HAP-1 (cell line): Measurements from ENCODE around the gene CPNE6.
A peak's percentile ranks its signal among the peaks of the same experiment; 100 is the strongest.

ENCODE experiments used
- DNase-seq, 2 experiments: peaks; one replicate each; pipeline ENCODE4 v3.0.0-alpha.2; 2016 to 2020; ENCODE audit warnings: low spot score in 2 of 2
- H3K27me3 ChIP-seq: fragments of 250-450 bp; sonication (Bioruptor Pico); 2 replicates; pipeline ENCODE4 v1.5.1; 2020; ENCODE audit warnings: low read depth, mild to moderate bottlenecking, moderate library complexity
- H3K36me3 ChIP-seq: fragments of 250-450 bp; sonication (Bioruptor Pico); replicated peaks from 2 replicates; pipeline ENCODE4 v1.5.1; 2020; ENCODE audit warnings: mild to moderate bottlenecking
- H3K4me1 ChIP-seq: fragments of 250-450 bp; sonication (Bioruptor Pico); 2 replicates; pipeline ENCODE4 v1.5.1; 2020; ENCODE audit warnings: mild to moderate bottlenecking
- H3K4me3 ChIP-seq: fragments of 250-450 bp; sonication (Bioruptor Pico); 2 replicates; pipeline ENCODE4 v1.5.1; 2020; ENCODE audit warnings: mild to moderate bottlenecking, moderate library complexity
- H3K9me3 ChIP-seq: fragments of 250-450 bp; sonication (Bioruptor Pico); 2 replicates; pipeline ENCODE4 v1.5.1; 2020; ENCODE audit warnings: mild to moderate bottlenecking, moderate library complexity
- in situ Hi-C: fragments of 300-500 bp; cut with MboI; formaldehyde crosslinking; loops from 3 replicates; pipeline ENCODE4 v1.14.3; 2020; ENCODE audit warnings: low sequenced_read_pairs, inconsistent platforms, mixed read lengths

CPNE6 gene

GRCh38 chr14:24093207-24093900 is 22.0 kb downstream of the CPNE6 start:
- Histone ChIP-seq H3K4me3 (peak overlapping the region; percentile 97), H3K9me3 (no peaks in the 10 kb centered on the region), H3K36me3 (peaks cover 14% of the 10 kb centered on the region), H3K27me3 (no peaks in the 10 kb centered on the region), H3K4me1 (peaks cover 11% of the 10 kb centered on the region)
- in situ Hi-C loops = loop anchor here (10.0 kb wide), 1 partner anchor 79 kb away; no protein-coding TSS in a partner anchor
- DNase-seq = no peak

- no peaks in the 10 kb centered on the region for H3K9me3 ChIP-seq
- peaks cover 11% of the 10 kb centered on the region for H3K4me1 ChIP-seq
- H3K4me3 ChIP-seq = peak within 1 kb of the TSS; percentile 97
- H3K36me3 ChIP-seq = peaks cover 22% of the 10 kb centered on the region
- DNase-seq = peak; percentile 92 to 98
- H3K27me3 ChIP-seq = no peaks in the 10 kb centered on the region
- in situ Hi-C loops = loop anchor here (10.0 kb wide), 1 partner anchor 79 kb away; no protein-coding TSS in a partner anchor
Observed at GRCh38 chr14:24093901-24094840, 22.8 kb downstream of the CPNE6 start, which contains the start of gene PCK2. TSS of gene PCK2 (plus strand) at chr14:24094311. CDS start at chr14:24094406, 95 bp downstream.

GRCh38 chr14:24094841-24095270 is 23.5 kb downstream of the CPNE6 start:
- H3K27me3 ChIP-seq = no peaks in the 10 kb centered on the region
- in situ Hi-C loops = loop anchor here (10.0 kb wide), 1 partner anchor 80 kb away; no protein-coding TSS in a partner anchor
- peak overlapping the region; percentile 97 for H3K4me3 ChIP-seq
- H3K9me3 ChIP-seq = no peaks in the 10 kb centered on the region
- H3K4me1 ChIP-seq = peaks cover 11% of the 10 kb centered on the region
- DNase-seq = peak in 1 of 2 experiments; percentile 28
- peaks cover 29% of the 10 kb centered on the region for H3K36me3 ChIP-seq

GRCh38 chr14:24095271-24096068 is 24.1 kb downstream of the CPNE6 start:
- in situ Hi-C loops = loop anchor here (10.0 kb wide), 1 partner anchor 81 kb away; no protein-coding TSS in a partner anchor
- Histone ChIP-seq H3K4me3 (peak overlapping the region; percentile 97), H3K36me3 (peaks cover 35% of the 10 kb centered on the region), H3K9me3 (no peaks in the 10 kb centered on the region), H3K27me3 (no peaks in the 10 kb centered on the region), H3K4me1 (peaks cover 11% of the 10 kb centered on the region)
- DNase-seq = peak; percentile 48 to 83

GRCh38 chr14:24096545-24097181 is 25.3 kb downstream of the CPNE6 start:
- peaks cover 47% of the 10 kb centered on the region for H3K36me3 ChIP-seq
- H3K4me1 ChIP-seq = peaks cover 11% of the 10 kb centered on the region
- H3K4me3 ChIP-seq = no peak overlapping the region
- DNase-seq = no peak
- in situ Hi-C loops = loop anchor here (10.0 kb wide), 1 partner anchor 82 kb away; no protein-coding TSS in a partner anchor
- H3K27me3 ChIP-seq = no peaks in the 10 kb centered on the region
- H3K9me3 ChIP-seq = no peaks in the 10 kb centered on the region

- no peaks in the 10 kb centered on the region for H3K9me3 ChIP-seq
- peaks cover 10% of the 10 kb centered on the region for H3K4me1 ChIP-seq
- in situ Hi-C loops = loop anchor here (10.0 kb wide), 1 partner anchor 84 kb away; no protein-coding TSS in a partner anchor
- H3K36me3 ChIP-seq = peaks cover 60% of the 10 kb centered on the region
- H3K27me3 ChIP-seq = no peaks in the 10 kb centered on the region
- H3K4me3 ChIP-seq = no peak overlapping the region
- no peak for DNase-seq
Observed at GRCh38 chr14:24098229-24098926, 27.0 kb downstream of the CPNE6 start.

GRCh38 chr14:24098927-24099813 is 27.8 kb downstream of the CPNE6 start:
- Histone ChIP-seq H3K4me1 (peaks cover 6% of the 10 kb centered on the region), H3K27me3 (no peaks in the 10 kb centered on the region), H3K4me3 (no peak overlapping the region), H3K36me3 (peaks cover 68% of the 10 kb centered on the region), H3K9me3 (no peaks in the 10 kb centered on the region)
- DNase-seq = no peak
- in situ Hi-C loops = loop anchor here (10.0 kb wide), 1 partner anchor 84 kb away; no protein-coding TSS in a partner anchor

GRCh38 chr14:24100197-24100981 is 29.0 kb downstream of the CPNE6 start:
- DNase-seq = no peak
- no peaks in the 10 kb centered on the region for H3K9me3 ChIP-seq
- H3K4me1 ChIP-seq = peaks cover 2% of the 10 kb centered on the region
- H3K36me3 ChIP-seq = peaks cover 72% of the 10 kb centered on the region
- no peaks in the 10 kb centered on the region for H3K27me3 ChIP-seq
- no peak overlapping the region for H3K4me3 ChIP-seq
- in situ Hi-C loops = no loop called here

GRCh38 chr14:24100982-24101494 is 29.7 kb downstream of the CPNE6 start:
- Histone ChIP-seq H3K4me3 (no peak overlapping the region), H3K4me1 (no peaks in the 10 kb centered on the region), H3K9me3 (no peaks in the 10 kb centered on the region), H3K27me3 (no peaks in the 10 kb centered on the region), H3K36me3 (peaks cover 72% of the 10 kb centered on the region)
- in situ Hi-C loops = no loop called here
- DNase-seq = no peak

- Histone ChIP-seq H3K36me3 (peaks cover 63% of the 10 kb centered on the region), H3K4me1 (no peaks in the 10 kb centered on the region), H3K9me3 (no peaks in the 10 kb centered on the region), H3K27me3 (no peaks in the 10 kb centered on the region), H3K4me3 (no peak overlapping the region)
- no peak for DNase-seq
- in situ Hi-C loops = no loop called here
Observed at GRCh38 chr14:24102357-24103048, 31.1 kb downstream of the CPNE6 start.
